Smooth muscle cell (in vitro differentiated cells): Measurements from ENCODE around the gene ZNF667. TPM values are rescaled to one million over a fixed set of nuclear protein-coding genes. Genes with fewer than 3 reads are reported as not detected.

Source experiments
- DNase-seq: peaks from one replicate; lab custom pipeline; 2025; ENCODE audit not compliant: unreplicated experiment; lab: John Stamatoyannopoulos, UW
- H2AFZ ChIP-seq: fragments of 200-600 bp; sonication (generic); 2 replicates; pipeline ENCODE4 v1.6.0; 2016; ENCODE audit warnings: antibody characterized with exemption, low read depth, mild to moderate bottlenecking
- H3F3A ChIP-seq: fragments of 200-600 bp; sonication (generic); 2 replicates; pipeline ENCODE4 v1.6.0; 2017; ENCODE audit warnings: antibody characterized with exemption, low read depth
- H3K27ac ChIP-seq: fragments of 200-600 bp; sonication (generic); 2 replicates; pipeline ENCODE4 v1.5.1; 2016; ENCODE audit warnings: low read depth, mild to moderate bottlenecking
- H3K27me3 ChIP-seq: fragments of 200-600 bp; sonication (generic); 2 replicates; pipeline ENCODE4 v1.6.1; 2016; ENCODE audit warnings: low read depth, mild to moderate bottlenecking
- H3K36me3 ChIP-seq: fragments of 200-600 bp; sonication (generic); 2 replicates; pipeline ENCODE4 v1.5.1; 2016; ENCODE audit warnings: low read depth
- H3K4me1 ChIP-seq: fragments of 200-600 bp; sonication (generic); 2 replicates; pipeline ENCODE4 v1.5.1; 2016; ENCODE audit warnings: low read depth
- H3K4me2 ChIP-seq: fragments of 200-600 bp; sonication (generic); 2 replicates; pipeline ENCODE4 v1.6.0; 2016; ENCODE audit warnings: mild to moderate bottlenecking
- H3K4me3 ChIP-seq: fragments of 200-600 bp; sonication (generic); 2 replicates; pipeline ENCODE4 v1.5.1; 2016; ENCODE audit warnings: mild to moderate bottlenecking
- H3K79me2 ChIP-seq: fragments of 200-600 bp; sonication (generic); 2 replicates; pipeline ENCODE4 v1.6.0; 2016; ENCODE audit warnings: low read depth, mild to moderate bottlenecking
- H3K9ac ChIP-seq: fragments of 200-600 bp; sonication (generic); 2 replicates; pipeline ENCODE4 v1.6.0; 2016; ENCODE audit warnings: low read depth
- H3K9me3 ChIP-seq: fragments of 200-600 bp; sonication (generic); replicated peaks from 2 replicates; pipeline ENCODE4 v1.5.1; 2016; ENCODE audit warnings: low read depth
- H4K20me1 ChIP-seq: fragments of 200-600 bp; sonication (generic); 2 replicates; pipeline ENCODE4 v1.6.0; 2016; ENCODE audit warnings: low read depth
- CTCF ChIP-seq: fragments of 200-600 bp; sonication (generic); IDR thresholded peaks from 2 replicates; pipeline ENCODE4 v1.5.1; 2017; ENCODE audit warnings: borderline replicate concordance, mild to moderate bottlenecking, antibody characterized with exemption; ENCODE audit not compliant: insufficient read depth, poor library complexity, severe bottlenecking
- WGBS: methylation state at CpG from one replicate; pipeline ENCODE4 v1.1.7; 2016; ENCODE audit warnings: low lambda C conversion rate; 5-methylcytosine and 5-hydroxymethylcytosine counted together
- polyA plus RNA-seq: library from polyadenylated mRNA; unstranded; fragments of >200 nt; fragmentation: Nextera tagmentation; extraction: Ambion mirVana; gene quantifications from 2 replicates; pipeline ENCODE4 v1.2.1, GENCODE V29; 2016
- total RNA-seq: library from RNA; depleted of rRNA; stranded (reverse); fragments of >200 nt; gene quantifications from 2 replicates; pipeline ENCODE4 v1.2.3, GENCODE V29; 2014

The ZNF667 gene
- total and polyA plus RNA-seq, 2 experiments from 2014 or later, result 2.7 to 4.6 TPM

GRCh38 chr19:56441206-56441792, 35.8 kb downstream of the ZNF667 start:
- H3K4me2 ChIP-seq, result no peak overlapping the region
- H3F3A ChIP-seq, result no peaks in the 10 kb centered on the region
- H3K9me3 ChIP-seq, result peaks cover 68% of the 10 kb centered on the region
- no peaks in the 10 kb centered on the region for H3K27me3 ChIP-seq
- no peaks in the 10 kb centered on the region for H3K4me1 ChIP-seq
- H3K79me2 ChIP-seq, result no peaks in the 10 kb centered on the region
- H3K27ac ChIP-seq, result no peak overlapping the region
- 83% methylated on average over 8 of the region's 8 CpGs for WGBS
- no peak overlapping the region for H2AFZ ChIP-seq
- peaks cover 11% of the 10 kb centered on the region for H3K36me3 ChIP-seq
- no peaks in the 10 kb centered on the region for H4K20me1 ChIP-seq
- DNase-seq, result no peak
- no peak for TF ChIP-seq CTCF
- H3K4me3 ChIP-seq, result no peak overlapping the region
- H3K9ac ChIP-seq, result no peak overlapping the region

- H3K79me2 ChIP-seq, result no peaks in the 10 kb centered on the region
- H2AFZ ChIP-seq, result no peak overlapping the region
- H3K27ac ChIP-seq, result no peak overlapping the region
- H3K4me1 ChIP-seq, result no peaks in the 10 kb centered on the region
- TF ChIP-seq CTCF, result no peak
- H3K4me3 ChIP-seq, result no peak overlapping the region
- 83% methylated on average over 1 of the region's 1 CpG for WGBS
- H3K9ac ChIP-seq, result no peak overlapping the region
- peaks cover 56% of the 10 kb centered on the region for H3K36me3 ChIP-seq
- DNase-seq, result no peak
- H3K9me3 ChIP-seq, result peaks cover 98% of the 10 kb centered on the region
- peaks cover 12% of the 10 kb centered on the region for H3F3A ChIP-seq
- H4K20me1 ChIP-seq, result no peaks in the 10 kb centered on the region
- no peak overlapping the region for H3K4me2 ChIP-seq
- H3K27me3 ChIP-seq, result no peaks in the 10 kb centered on the region
Measured at GRCh38 chr19:56423985-56424353, 53.2 kb downstream of the ZNF667 start.

- H3K79me2 ChIP-seq, result no peaks in the 10 kb centered on the region
- no peaks in the 10 kb centered on the region for H3K4me1 ChIP-seq
- no peaks in the 10 kb centered on the region for H3K27me3 ChIP-seq
- WGBS, result 95% methylated on average over 5 of the region's 5 CpGs
- H3K4me3 ChIP-seq, result peak overlapping the region; percentile 8
- no peak for TF ChIP-seq CTCF
- H3K9ac ChIP-seq, result no peak overlapping the region
- no peak overlapping the region for H2AFZ ChIP-seq
- H4K20me1 ChIP-seq, result no peaks in the 10 kb centered on the region
- peaks cover 98% of the 10 kb centered on the region for H3K9me3 ChIP-seq
- peaks cover 61% of the 10 kb centered on the region for H3K36me3 ChIP-seq
- no peak overlapping the region for H3K27ac ChIP-seq
- peaks cover 12% of the 10 kb centered on the region for H3F3A ChIP-seq
- H3K4me2 ChIP-seq, result no peak overlapping the region
- no peak for DNase-seq
Measured at GRCh38 chr19:56423276-56423984, 53.7 kb downstream of the ZNF667 start.

GRCh38 chr19:56405062-56405461, 72.1 kb downstream of the ZNF667 start:
- H3K4me2 ChIP-seq, result peak overlapping the region; percentile 84
- no peak for DNase-seq
- no peak overlapping the region for H2AFZ ChIP-seq
- H3K79me2 ChIP-seq, result peaks cover 13% of the 10 kb centered on the region
- H3K4me1 ChIP-seq, result peaks cover 3% of the 10 kb centered on the region
- H3K36me3 ChIP-seq, result peaks cover 34% of the 10 kb centered on the region
- no peaks in the 10 kb centered on the region for H3K27me3 ChIP-seq
- H3K9ac ChIP-seq, result no peak overlapping the region
- no peak overlapping the region for H3K27ac ChIP-seq
- no peak for TF ChIP-seq CTCF
- WGBS, result 98% methylated on average over 4 of the region's 4 CpGs
- no peaks in the 10 kb centered on the region for H3F3A ChIP-seq
- H3K4me3 ChIP-seq, result peak overlapping the region; percentile 78
- H3K9me3 ChIP-seq, result peaks cover 29% of the 10 kb centered on the region
- no peaks in the 10 kb centered on the region for H4K20me1 ChIP-seq
